NB4 (cell line): ENCODE data around the gene NR1H2.

Source experiments
- DNase-seq: peaks from one replicate; pipeline ENCODE4 v3.0.0; 2010; ENCODE audit warnings: low read depth
- H3K4me3 ChIP-seq: one replicate; pipeline ENCODE4 v1.5.1; 2011; ENCODE audit warnings: mild to moderate bottlenecking, low read depth, low read length, moderate library complexity
- CTCF ChIP-seq: IDR thresholded peaks from one replicate; pipeline ENCODE4 v1.5.1; 2012; ENCODE audit warnings: low read depth, low read length
- MYC ChIP-seq: IDR thresholded peaks from 2 replicates; pipeline ENCODE4 v1.6.1; 2011; ENCODE audit warnings: low read depth, low read length
- POLR2A ChIP-seq: IDR thresholded peaks from 2 replicates; pipeline ENCODE4 v1.6.1; 2011; ENCODE audit warnings: mild to moderate bottlenecking; ENCODE audit not compliant: insufficient read length; ENCODE audit errors: extremely low read depth
- TF ChIP-seq, protein P1 (sequence below): IDR thresholded peaks from 2 replicates; pipeline ENCODE4 v1.6.1; 2011; ENCODE audit warnings: low read depth, low read length

NR1H2 gene

DNA sequence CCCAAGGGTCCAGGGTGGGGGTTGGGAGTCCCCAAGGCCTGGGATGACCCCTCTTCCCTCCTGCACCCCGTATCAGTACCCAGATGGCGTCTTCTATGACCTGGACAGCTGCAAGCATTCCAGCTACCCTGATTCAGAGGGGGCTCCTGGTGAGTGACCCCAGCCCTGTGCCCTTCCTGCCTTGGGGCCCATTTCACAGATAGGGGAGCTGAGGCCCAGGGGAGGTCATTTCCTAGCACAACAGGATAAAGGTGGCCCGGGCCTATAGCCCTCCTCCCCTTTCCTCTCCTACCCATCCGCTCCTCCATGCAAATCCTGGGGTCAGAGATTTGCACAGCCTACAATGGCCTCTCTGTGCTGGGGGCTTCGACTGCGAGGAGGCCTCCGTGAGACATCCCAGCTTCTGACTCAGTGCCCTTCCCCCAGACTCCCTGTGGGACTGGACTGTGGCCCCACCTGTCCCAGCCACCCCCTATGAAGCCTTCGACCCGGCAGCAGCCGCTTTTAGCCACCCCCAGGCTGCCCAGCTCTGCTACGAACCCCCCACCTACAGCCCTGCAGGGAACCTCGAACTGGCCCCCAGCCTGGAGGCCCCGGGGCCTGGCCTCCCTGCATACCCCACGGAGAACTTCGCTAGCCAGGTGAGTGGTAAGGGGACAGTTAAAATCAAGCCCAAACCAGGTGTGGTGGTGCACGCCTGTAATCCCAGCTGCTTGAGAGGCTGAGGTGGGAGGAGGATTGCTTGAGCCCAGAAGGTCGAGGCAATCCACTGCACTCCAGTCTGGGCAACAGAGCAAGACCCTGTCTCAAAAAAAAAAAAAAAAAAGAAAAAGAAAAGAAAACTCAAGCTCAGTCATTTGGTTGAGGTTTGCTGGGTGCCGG is 46.4 kb downstream of the NR1H2 start:
- no peak overlapping the region for H3K4me3 ChIP-seq
- TF ChIP-seq CTCF (no peak), MYC (no peak), POLR2A (no peak)
- TF ChIP-seq, protein P1, sequence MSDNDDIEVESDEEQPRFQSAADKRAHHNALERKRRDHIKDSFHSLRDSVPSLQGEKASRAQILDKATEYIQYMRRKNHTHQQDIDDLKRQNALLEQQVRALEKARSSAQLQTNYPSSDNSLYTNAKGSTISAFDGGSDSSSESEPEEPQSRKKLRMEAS: no peak
- DNase-seq: no peak

GRCh38 chr19:50423279-50424113 is 47.2 kb downstream of the NR1H2 start:
- no peak overlapping the region for H3K4me3 ChIP-seq

GRCh38 chr19:50425581-50425980 is 49.3 kb downstream of the NR1H2 start:
- TF ChIP-seq POLR2A: no peak
- TF ChIP-seq MYC: no peak
- TF ChIP-seq, protein P1: no peak
- TF ChIP-seq CTCF: no peak
- no peak overlapping the region for H3K4me3 ChIP-seq
- no peak for DNase-seq

More at GRCh38 chr19:50423279-50424113, 47.2 kb downstream of the NR1H2 start:
- DNase-seq: no peak
- TF ChIP-seq, protein P1: no peak
- TF ChIP-seq MYC (no peak), POLR2A (no peak), CTCF (no peak)

- TF ChIP-seq POLR2A (no peak), CTCF (no peak), MYC (no peak)
- TF ChIP-seq, protein P1: no peak
- no peak for DNase-seq
- H3K4me3 ChIP-seq: no peak overlapping the region
Observed at GRCh38 chr19:50427318-50427925, 51.2 kb downstream of the NR1H2 start.

DNA sequence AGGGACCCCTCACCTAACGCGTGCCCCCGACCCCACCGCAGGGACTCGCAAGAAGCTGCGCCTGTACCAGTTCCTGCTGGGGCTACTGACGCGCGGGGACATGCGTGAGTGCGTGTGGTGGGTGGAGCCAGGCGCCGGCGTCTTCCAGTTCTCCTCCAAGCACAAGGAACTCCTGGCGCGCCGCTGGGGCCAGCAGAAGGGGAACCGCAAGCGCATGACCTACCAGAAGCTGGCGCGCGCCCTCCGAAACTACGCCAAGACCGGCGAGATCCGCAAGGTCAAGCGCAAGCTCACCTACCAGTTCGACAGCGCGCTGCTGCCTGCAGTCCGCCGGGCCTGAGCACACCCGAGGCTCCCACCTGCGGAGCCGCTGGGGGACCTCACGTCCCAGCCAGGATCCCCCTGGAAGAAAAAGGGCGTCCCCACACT is 51.8 kb downstream of the NR1H2 start:
- TF ChIP-seq, protein P1: no peak
- TF ChIP-seq POLR2A (no peak), CTCF (no peak), MYC (no peak)
- no peak overlapping the region for H3K4me3 ChIP-seq
- DNase-seq: no peak
